A549 (cell line): ENCODE results near the gene USP25.

Experiments used
- CBX2 ChIP-seq: fragments of 200-600 bp; sonication (generic); IDR thresholded peaks from 2 replicates; pipeline ENCODE4 v1.6.1; 2016; ENCODE audit warnings: low read depth, mild to moderate bottlenecking, borderline replicate concordance
- CTCF ChIP-seq: fragments of >200 bp; sonication (Bioruptor Twin); formaldehyde crosslinking; IDR thresholded peaks from 3 replicates; pipeline ENCODE4 v1.5.1; 2016
- EHMT2 ChIP-seq: fragments of 200-600 bp; sonication (generic); IDR thresholded peaks from 2 replicates; pipeline ENCODE4 v1.6.1; 2016; ENCODE audit warnings: antibody characterized with exemption, low read depth, mild to moderate bottlenecking, moderate library complexity
- ELK1 ChIP-seq: fragments of 150-350 bp; IDR thresholded peaks from 2 replicates; pipeline ENCODE4 v1.6.1; 2014; ENCODE audit warnings: low read depth, mild to moderate bottlenecking, low read length
- EP300 ChIP-seq, 2 experiments: fragments of >200 bp; sonication (Bioruptor Twin); formaldehyde crosslinking; IDR thresholded peaks; 2 replicates in 1 of 2; 3 replicates in 1 of 2; pipeline ENCODE4 v1.6.1; 2016 to 2017
- GATA3 ChIP-seq: IDR thresholded peaks from 2 replicates; pipeline ENCODE4 v1.6.1; 2012; ENCODE audit warnings: borderline replicate concordance
- HDAC2 ChIP-seq: fragments of 200-600 bp; sonication (generic); IDR thresholded peaks from 2 replicates; pipeline ENCODE4 v1.6.1; 2016
- MAX ChIP-seq: IDR thresholded peaks from 2 replicates; pipeline ENCODE4 v1.6.1; 2012
- POLR2A ChIP-seq: IDR thresholded peaks from 2 replicates; pipeline ENCODE4 v1.6.1; 2012; ENCODE audit warnings: mild to moderate bottlenecking, low read length
- POLR2AphosphoS2 ChIP-seq: conservative IDR thresholded peaks from 2 replicates; pipeline ENCODE4 v1.6.1; 2012; ENCODE audit warnings: low read length, improper control_type of control experiment, inconsistent platforms
- RCOR1 ChIP-seq: fragments of 150-350 bp; IDR thresholded peaks from 2 replicates; pipeline ENCODE4 v1.6.1; 2014; ENCODE audit warnings: antibody characterized with exemption, low read length, low read depth
- REST ChIP-seq: fragments of 200-600 bp; sonication (generic); IDR thresholded peaks from 2 replicates; pipeline ENCODE4 v1.6.1; 2016; ENCODE audit warnings: antibody characterized with exemption, mild to moderate bottlenecking, moderate library complexity

GRCh38 chr21:15742694-15743093 lies 12.9 kb downstream of the USP25 start:
- no peak for TF ChIP-seq EHMT2
- no peak for TF ChIP-seq EP300 (IDR thresholded peaks at IDR 0.05)
- no peak for TF ChIP-seq MAX
- no peak for TF ChIP-seq CTCF
- no peak for TF ChIP-seq RCOR1
- TF ChIP-seq REST, result no peak
- no peak for TF ChIP-seq POLR2AphosphoS2
- no peak for TF ChIP-seq HDAC2
- no peak for TF ChIP-seq POLR2A
- TF ChIP-seq CBX2, result no peak
- TF ChIP-seq GATA3, result no peak
- TF ChIP-seq ELK1, result no peak
